GM19238 (cell line): ENCODE measurements around the gene SYNE1.
A peak's percentile ranks its signal among the peaks of the same experiment; 100 is the strongest.
"Not testable (repeated sequence)": the region's sequence is repeated elsewhere in the genome, so short reads cannot be mapped to it uniquely, and the experiment has no call there.

Experiments
- DNase-seq: peaks from one replicate; pipeline ENCODE4 v3.0.0; 2011; ENCODE audit warnings: low spot score; ENCODE audit not compliant: insufficient read length

SYNE1 gene, protein sequence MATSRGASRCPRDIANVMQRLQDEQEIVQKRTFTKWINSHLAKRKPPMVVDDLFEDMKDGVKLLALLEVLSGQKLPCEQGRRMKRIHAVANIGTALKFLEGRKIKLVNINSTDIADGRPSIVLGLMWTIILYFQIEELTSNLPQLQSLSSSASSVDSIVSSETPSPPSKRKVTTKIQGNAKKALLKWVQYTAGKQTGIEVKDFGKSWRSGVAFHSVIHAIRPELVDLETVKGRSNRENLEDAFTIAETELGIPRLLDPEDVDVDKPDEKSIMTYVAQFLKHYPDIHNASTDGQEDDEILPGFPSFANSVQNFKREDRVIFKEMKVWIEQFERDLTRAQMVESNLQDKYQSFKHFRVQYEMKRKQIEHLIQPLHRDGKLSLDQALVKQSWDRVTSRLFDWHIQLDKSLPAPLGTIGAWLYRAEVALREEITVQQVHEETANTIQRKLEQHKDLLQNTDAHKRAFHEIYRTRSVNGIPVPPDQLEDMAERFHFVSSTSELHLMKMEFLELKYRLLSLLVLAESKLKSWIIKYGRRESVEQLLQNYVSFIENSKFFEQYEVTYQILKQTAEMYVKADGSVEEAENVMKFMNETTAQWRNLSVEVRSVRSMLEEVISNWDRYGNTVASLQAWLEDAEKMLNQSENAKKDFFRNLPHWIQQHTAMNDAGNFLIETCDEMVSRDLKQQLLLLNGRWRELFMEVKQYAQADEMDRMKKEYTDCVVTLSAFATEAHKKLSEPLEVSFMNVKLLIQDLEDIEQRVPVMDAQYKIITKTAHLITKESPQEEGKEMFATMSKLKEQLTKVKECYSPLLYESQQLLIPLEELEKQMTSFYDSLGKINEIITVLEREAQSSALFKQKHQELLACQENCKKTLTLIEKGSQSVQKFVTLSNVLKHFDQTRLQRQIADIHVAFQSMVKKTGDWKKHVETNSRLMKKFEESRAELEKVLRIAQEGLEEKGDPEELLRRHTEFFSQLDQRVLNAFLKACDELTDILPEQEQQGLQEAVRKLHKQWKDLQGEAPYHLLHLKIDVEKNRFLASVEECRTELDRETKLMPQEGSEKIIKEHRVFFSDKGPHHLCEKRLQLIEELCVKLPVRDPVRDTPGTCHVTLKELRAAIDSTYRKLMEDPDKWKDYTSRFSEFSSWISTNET (N-terminal part only)

DNA sequence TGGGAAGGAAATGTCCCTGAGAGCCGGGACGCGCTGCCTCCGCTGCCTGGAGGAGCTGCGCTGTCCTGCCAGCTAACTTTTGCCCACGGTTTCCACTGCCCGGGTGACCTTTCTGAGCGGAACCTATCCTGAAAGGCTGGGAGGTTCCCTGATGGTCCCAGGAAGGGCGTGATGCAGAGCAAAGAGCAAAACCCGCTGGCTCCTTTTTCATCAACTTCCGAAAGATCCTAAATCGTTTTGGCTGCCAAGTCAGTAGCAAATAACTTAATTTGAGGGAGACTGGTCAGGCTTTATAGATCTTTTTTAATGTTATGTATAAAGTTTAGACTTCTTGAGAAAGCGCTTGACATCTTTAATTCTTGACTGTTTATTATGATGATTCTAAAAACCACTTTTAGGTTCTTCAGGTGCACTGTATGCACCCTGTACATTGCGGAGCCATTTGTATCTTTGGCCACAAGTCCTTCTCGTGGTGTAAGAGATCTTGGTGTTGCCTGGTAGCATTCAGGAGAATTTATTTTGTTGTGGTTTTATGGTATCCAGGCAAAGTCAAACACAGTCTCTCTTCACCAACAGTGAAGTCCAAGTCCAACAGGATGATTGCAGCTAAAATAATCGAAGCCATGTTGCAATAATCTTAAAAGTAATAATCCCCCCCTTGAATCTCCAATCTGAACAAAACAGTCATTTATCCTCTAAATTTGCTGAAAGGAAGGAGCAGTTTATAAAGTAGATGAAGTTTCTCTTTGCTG lies at the start of gene SYNE1:
SYNE1 (minus strand) TSS at position 67 of the 752 bp plus-strand sequence. CDS start 9,031 bp downstream, outside the sequence.
- DNase-seq = no peak

DNA sequence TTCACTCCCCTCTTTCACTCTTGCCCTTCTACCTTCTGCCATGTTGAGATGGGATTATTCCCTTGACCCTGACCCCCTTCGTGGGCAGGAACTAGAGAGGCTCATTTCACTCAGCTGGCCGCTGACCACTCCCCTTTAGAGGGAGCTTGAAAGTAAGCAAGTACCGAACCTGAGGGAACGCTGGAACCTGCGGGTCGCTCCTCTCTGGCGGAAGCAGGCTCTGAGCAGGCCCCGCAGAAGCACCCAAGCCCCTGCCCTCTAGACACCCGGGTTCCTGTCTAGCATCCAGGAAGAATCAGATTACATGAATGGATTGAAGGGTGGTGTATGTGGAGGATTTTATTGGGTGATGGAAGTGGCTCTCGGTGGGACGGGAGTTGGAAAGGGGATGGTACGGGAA lies 48.7 kb upstream of the SYNE1 start:
- no peak for DNase-seq

DNA sequence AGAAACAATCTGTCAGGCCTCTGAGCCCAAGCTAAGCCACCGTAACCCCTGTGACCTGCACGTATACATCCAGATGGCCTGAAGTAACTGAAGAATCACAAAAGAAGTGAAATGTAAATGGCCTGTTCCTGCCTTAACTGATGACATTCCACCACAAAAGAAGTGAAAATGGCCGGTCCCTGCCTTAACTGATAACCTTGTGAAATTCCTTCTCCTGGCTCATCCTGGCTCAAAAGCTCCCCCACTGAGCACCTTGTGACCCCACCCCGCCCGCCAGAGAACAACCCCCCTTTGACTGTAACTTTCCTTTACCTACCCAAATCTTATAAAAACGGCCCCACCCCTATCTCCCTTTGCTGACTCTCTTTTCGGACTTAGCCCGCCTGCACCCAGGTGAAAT lies 45.8 kb upstream of the SYNE1 start:
- DNase-seq = not testable (repeated sequence)

DNA sequence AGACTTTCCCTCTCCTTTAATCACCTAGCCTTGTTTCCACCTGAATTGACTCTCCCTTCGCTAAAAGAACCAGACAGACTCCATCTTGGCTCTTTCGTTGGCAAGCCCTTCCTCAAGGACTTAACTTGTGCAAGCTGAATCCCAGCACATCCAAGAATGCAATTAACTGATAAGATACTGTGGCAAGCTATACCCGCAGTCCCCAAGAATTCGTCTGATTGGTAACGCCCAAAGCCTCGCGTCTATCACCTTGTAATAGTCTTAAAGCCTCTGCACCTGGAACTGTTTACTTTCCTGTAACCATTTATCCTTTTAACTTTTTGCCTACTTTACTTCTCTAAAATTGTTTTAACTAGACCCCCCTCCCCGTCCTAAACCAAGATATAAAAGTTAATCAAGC lies 45.0 kb upstream of the SYNE1 start:
- no peak for DNase-seq

DNA sequence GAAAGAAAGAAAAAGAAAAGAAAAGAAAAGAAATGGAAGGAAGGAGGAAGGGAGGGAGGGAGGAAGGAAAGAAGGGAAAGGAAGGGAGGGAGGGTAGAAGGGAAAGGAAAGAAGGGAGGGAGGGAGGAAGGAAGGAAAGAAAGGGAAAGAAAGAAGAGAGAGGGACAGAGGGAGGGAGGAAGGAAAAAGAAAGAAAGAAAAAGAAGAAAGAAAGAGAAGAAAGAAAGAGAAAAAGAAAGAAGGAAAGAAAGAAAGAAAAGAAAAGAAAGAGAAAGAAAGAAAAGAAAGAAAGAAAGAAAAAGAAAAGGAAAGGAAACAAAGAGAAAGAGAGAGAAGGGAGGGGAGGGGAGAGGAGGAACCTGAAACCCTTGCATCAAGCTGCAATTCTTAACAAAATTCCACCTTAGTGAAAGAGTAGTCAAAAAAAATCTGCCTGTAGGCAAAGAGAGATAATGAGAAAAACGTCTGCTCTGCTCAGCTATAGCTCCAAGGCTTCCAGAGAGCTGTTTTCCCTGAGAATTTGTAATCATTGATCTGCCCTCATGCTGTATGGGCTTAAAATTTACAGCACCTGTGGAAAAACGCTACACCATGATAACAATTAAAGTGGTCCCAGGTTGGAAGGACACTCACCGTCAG lies 43.8 kb upstream of the SYNE1 start:
- no peak for DNase-seq

DNA sequence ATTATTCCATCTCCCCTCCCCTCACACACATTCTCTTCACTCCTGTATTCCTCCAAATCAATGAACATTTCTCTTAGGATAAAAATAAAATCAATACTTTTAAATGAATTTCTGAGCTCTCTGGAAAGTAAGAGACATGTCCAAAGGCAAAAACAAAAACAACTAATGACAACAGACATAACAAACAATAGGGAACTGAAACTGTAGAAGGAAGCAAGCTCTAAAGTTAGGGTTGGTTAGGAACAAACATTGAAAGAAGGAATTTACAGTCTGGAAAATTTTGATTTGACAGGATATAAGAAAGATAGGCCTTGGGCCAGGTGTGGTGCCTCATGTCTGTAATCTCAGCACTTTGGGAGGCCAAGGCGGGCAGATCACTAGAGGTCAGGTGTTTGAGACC lies 43.0 kb upstream of the SYNE1 start:
- no peak for DNase-seq

DNA sequence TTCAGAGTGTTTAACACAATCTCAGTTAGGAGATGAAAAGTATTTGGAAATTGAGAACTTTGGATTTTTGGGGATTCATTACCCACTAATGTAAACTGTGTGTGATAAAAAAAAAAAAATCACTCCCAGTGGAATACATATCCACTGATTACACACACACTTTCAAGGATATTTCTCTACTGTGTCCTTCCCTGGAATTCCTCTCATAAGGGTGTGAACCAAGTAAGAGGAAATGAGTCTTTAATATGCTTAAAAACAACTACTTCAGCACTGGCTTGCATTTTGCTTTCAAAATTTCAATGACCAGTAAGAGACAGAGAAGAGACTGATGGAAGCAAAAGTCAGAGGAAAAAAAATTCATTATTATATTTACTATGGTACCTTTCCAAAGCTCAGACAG lies 36.1 kb upstream of the SYNE1 start:
- no peak for DNase-seq

DNA sequence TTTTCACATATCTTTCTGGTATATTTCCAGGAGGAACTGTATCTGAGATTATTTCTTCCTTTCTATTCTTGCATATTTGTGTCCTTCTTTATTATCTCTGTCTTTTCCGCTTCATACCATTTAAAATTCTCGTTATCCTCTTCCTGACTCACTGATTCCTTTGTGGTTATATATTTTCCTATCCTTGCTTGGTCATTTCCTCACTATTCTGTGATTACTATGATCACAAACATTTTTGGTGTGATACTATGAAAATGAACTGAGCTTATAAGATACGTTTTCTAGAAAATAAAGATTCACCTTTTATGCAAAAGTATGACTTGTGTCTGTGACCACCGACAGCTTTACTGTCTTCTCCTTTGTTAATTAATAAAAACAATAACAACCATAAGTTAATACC lies 34.0 kb upstream of the SYNE1 start:
- no peak for DNase-seq

DNA sequence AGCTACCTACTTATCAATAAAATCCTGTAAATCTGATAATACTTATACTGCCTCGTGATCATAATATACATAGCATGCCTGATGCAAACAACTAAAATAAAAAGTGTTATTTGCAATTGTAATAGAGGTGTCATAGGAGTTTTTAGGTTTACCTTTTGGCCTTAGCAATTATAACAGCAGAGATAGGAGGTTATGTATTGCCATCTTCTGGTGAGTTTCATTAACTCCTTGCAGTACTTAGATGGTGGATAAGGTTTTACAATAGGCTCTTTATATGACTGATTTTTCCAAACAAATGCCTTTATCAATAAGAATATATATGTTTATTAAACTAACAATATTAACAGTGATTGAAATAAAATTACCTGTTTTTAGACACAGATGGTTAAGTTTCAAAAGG lies 32.7 kb upstream of the SYNE1 start:
- DNase-seq = no peak

DNA sequence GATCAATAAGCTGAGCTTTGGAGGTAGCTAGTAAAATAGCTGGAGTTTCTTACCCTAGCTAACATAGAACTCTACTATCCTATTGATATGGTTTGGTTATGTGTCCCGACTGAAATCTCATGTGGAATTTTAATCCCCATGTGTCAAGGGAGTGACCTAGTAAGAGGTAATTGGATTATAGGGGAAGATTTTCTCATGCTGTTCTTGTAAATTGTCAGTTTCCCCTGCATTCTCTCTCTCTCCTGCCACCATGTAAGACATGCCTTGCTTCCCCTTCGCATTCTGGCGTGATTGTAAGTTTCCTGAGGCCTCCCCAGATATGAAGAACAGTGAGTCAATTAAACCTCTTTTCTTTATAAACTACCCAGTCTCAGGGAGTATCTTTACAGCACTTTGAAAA lies 24.6 kb upstream of the SYNE1 start:
- no peak for DNase-seq

DNA sequence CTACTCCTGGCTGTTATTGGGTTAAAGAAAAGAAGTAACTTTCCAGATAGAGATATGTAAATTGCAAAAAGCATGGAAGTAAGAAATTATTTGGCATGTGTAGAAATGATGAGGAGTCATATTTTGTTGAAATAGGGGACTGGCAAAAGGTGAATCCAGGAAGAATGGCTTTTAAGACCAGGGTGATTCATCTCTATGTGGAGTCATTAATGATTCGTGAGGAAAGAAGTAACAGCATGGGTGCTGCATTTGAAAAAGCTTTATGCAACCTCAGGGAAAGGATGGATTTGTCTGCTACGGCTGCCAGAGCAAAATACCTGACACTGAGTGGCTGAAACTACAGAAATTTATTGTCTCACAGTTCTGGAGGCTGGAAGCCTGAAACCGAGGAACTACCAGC lies 14.8 kb upstream of the SYNE1 start:
- no peak for DNase-seq

DNA sequence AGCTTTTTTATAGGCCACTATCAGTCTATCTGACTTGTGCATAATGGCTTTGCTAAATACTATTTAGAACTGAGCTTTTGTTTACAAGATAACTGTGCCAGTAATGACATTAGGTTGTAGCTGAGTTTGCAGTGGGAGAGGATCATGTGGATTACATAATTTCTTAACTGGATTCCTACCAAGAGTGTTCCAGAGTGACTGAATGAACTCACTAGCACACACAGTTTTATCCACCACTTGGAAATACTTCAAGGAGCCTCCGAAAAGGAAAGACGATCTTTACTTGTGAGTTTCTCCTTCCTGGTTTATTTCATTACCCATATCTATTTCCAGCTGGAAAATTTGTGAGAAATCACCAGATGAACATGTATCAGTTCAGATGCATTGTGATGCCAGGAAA lies 10.9 kb upstream of the SYNE1 start:
- DNase-seq = no peak

DNA sequence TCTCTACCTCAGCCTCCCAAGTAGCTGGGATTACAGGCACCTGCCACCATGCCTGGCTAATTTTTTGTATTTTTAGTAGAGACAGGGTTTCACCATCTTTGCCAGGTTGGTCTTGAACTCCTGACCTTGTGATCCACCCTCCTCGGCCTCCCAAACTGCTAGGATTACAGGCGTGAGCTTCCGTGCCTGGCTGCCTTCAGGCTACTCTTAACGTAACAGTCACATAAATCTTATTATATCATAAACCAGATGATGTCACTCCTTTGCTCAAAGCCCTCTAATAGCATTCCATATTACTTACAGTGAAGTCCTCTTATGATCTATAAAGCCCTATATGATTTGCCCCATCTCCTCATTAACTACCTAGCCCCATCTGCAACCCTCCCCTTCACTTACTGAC lies 9.6 kb upstream of the SYNE1 start:
- not testable (repeated sequence) for DNase-seq

DNA sequence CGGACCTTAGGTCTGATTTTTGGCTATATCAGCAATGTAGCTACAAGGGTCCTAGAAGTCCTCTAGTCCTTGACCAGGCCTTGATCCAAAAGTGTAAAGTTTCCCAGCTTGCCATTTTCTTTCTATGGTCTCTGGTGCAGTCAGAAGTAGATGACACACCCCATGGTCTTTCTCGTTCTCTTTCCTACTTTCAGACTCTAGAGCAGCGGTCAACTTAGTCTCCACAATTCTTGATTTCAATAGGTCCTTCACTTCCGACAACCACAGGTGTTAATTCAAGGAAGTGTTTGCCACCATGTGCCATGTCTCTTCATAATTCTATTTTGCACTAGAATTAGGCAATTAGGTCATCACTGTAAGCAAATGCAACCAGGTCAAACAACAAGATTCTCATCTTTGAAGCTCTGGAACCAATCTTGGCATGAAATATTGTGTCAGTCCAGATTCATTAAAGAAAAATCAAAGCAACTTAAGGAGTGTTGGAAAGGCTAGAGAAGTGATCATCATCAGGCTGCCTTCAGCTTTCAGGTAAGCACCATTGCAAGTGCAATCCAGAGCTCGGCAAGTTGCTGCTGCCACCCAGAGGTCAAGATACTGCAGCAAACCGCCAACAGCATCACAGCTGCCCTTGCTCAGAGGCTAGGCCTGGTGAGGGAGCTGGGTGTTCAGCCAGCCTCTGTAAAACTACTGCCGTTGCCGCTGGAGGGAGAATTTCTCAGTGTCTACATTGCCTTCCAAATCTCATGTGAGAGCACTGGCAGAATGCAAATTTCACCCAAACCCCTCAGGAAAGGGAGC lies 5.6 kb upstream of the SYNE1 start:
- peak; percentile 9 for DNase-seq

DNA sequence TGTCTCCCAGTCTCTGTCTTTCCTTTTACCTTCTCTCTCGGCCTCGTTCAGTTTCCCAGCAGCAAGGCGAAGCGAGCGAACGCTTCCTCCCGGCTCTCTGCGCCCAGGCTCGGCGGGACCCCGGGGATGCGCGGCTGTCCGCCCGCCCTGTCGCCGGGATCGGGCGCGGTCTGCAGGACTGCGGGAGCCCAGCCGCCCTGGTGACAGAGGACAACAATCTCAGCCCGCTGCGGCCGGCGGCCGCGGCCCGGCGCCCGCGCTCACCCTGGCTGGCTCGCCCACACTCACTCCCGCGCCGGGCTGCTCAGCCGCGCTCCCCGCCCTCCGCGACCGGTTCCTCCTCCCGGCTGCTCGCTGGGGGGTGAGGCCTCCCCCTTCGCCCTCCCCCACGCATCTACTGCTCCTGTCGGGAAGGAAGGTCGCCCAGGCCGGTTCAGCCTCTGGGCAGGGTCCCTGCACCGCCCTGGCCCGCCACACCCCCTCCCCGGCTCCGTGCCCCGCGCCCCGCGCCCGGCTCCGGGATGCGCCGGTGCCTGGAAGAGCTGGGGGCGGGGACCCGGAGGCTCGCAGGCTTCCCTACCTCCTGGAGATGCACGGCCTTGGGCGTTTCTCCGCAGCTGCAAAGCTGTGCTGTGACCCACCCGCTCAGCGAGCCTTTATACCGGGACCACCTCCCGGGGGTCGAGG lies 410 bp downstream of the SYNE1 start:
- no peak for DNase-seq

DNA sequence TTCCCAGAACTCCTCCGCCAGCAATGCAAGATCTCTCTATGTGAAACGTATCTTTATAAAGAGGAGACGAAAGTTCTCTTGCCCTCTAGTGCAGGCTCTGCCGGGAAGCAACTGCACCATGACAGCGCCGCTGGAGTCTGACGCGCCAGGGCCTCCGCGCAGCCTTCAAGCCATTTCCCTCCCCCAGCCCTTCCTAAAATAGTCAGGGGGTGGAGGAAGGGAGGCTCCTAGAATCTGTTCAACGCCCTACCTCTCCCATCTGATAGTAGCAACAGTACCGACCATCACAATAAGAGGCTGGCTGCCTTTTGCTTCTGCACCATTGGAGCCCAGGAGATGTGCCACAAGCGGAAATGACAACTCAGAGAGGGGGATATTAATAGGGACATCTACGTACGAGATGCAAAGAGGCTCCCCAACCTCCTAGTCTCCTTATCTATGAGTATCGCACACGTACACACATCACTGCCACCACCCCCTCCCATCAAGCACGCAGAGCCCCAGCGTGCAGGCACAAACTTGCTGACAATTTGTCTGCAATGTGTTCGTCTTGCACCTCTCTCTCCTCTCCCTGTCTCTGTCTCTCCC lies 1.0 kb downstream of the SYNE1 start:
- no peak for DNase-seq

DNA sequence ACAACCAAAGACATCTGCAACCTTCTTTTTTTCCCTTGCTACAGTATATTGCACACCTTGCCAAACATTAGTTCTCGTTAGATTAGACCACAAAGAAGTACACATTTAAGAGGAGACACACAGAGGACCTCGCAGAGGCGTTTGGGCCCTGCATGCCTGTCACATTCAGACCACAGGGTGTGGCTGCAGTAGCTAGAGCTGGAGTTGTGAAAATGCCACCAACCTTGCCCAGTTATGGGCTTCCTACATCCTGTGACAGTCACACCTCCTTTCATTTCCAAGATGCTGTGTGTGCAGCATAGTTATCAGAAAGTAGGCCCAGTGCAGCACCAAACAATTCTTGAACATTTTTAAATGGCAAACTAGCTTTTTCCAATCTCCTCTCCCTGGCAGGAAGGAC lies 2.4 kb downstream of the SYNE1 start:
- DNase-seq = no peak

DNA sequence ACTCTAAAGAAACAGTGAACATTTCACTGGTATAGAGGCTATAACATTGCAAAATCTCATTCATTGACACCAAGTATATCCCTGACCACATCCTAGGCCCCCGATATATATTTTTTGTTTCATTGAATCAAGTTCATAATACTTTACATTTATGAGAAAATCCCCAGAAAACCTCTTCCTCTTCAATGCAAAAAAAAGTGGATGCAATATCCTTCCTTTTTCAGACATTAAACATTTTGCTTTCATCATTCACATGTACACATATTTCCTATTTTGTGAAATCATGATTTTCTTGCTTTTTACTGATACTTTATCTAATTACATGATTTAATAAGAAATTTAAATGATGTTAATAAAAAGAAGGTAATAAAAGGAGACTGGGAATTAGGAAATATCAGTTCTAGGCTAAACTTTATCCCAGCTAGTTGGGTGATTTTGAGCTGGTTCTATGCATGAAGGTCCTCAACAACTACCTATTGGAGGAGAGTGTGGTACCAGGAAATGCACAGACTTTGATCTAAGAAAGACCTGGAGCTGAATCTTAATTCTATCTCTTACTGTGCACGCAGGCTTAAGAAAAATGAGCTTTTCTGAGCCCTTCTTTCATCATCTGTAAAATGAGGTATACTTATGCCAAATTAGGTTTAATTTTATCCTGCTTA lies 4.9 kb downstream of the SYNE1 start:
- no peak for DNase-seq
